ENCODE results near the gene MIB1. TPM values are rescaled to one million over a fixed set of nuclear protein-coding genes. Genes with fewer than 3 reads are reported as not detected.
A peak's percentile ranks its signal among the peaks of the same experiment; 100 is the strongest.
"Not testable (repeated sequence)": the region's sequence is repeated elsewhere in the genome, so short reads cannot be mapped to it uniquely, and the experiment has no call there.

MIB1 gene
- total RNA-seq = 16.4 TPM

GRCh38 chr18:21740538-21741311 lies at the start of gene MIB1:
MIB1 (plus strand) TSS chr18:21740792; CDS start chr18:21741584, 792 bp downstream.
- ATAC-seq (peak; percentile 96), DNase-seq (ENCODE audit: low spot score) (peak; percentile 99)

DNA sequence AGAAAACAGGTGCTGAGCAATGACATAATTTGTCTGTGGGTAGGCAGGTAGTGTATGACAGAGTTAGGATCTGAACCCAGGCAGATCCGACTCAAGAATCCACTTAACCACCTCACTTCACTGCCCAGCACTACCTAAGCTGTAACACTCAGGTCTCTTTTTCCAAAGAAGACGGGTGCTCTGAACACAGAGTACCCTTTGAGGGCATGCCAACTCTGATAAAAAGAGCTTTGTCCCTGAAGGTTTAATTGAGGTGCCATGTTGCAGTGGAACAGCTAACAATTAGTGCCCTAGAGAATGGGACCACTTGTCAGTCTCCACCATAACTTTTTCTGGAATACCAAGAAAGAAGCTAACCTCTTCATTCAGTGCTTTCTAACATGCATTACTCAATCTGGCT lies 47.3 kb upstream of the MIB1 start:
- no peak for DNase-seq (ENCODE audit: low spot score)
- no peak for ATAC-seq

- no peak for ATAC-seq
- no peak for DNase-seq (ENCODE audit: low spot score)
Observed at GRCh38 chr18:21700528-21701075, 40.0 kb upstream of the MIB1 start.

GRCh38 chr18:21701621-21702020 lies 39.0 kb upstream of the MIB1 start:
- no peak for DNase-seq (ENCODE audit: low spot score)
- ATAC-seq = no peak

DNA sequence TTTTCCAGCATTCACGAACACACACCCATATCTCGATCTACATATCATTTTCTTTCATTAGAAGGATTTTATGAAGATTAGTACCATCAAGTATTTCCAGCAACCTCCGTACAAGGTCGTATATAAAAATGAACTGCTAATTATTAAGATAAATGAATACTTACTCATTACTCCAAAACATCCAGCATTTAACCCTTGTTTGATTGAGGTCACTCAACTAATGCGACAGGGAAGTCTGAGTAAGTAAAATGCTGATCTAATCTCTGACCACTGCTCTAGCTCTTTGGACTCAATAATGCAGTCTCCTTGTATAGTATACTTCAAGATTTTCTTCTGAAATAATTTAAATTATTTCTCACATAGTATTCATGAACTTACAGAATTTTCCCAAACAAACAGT lies 38.0 kb upstream of the MIB1 start:
- ATAC-seq (no peak), DNase-seq (ENCODE audit: low spot score) (no peak)

GRCh38 chr18:21703241-21703820 lies 37.3 kb upstream of the MIB1 start:
- ATAC-seq (peak; percentile 2), DNase-seq (ENCODE audit: low spot score) (no peak)

- DNase-seq (ENCODE audit: low spot score) (peak; percentile 97), ATAC-seq (peak; percentile 95)
Observed at GRCh38 chr18:21704603-21705364, 35.8 kb upstream of the MIB1 start, which contains the start of gene ABHD3. ABHD3 (minus strand) TSS chr18:21704774; CDS start chr18:21704665, 109 bp downstream.

- DNase-seq (ENCODE audit: low spot score) (no peak), ATAC-seq (no peak)
Observed at GRCh38 chr18:21706386-21706865, 34.2 kb upstream of the MIB1 start.

- not testable (repeated sequence) for ATAC-seq; DNase-seq (ENCODE audit: low spot score)
Observed at GRCh38 chr18:21707130-21707529, 33.5 kb upstream of the MIB1 start.

DNA sequence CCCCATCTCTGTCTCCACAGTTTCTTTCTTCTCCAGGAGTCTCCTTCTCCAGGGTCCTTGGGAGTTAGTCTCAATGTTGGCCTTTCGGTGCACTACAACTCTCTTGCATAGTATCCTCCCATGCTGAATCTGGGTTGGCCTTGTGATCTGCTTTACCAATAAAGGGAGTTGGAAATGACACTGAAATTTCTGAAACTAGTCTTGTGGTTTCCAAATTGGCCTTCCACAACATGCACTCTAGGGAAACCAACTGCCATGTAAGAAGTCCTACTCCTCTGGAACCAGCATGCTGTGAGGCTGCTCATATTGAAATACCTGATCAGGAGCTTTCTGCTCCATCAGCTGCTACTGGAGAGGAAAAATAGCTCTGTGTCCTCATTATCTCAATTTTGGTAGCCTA lies 26.1 kb upstream of the MIB1 start:
- DNase-seq (ENCODE audit: low spot score) (no peak), ATAC-seq (no peak)

GRCh38 chr18:21722687-21723086 lies 17.9 kb upstream of the MIB1 start:
- DNase-seq (ENCODE audit: low spot score) = no peak
- ATAC-seq = no peak

- no peak for DNase-seq (ENCODE audit: low spot score)
- ATAC-seq = no peak
Observed at GRCh38 chr18:21725201-21725600, 15.4 kb upstream of the MIB1 start.

DNA sequence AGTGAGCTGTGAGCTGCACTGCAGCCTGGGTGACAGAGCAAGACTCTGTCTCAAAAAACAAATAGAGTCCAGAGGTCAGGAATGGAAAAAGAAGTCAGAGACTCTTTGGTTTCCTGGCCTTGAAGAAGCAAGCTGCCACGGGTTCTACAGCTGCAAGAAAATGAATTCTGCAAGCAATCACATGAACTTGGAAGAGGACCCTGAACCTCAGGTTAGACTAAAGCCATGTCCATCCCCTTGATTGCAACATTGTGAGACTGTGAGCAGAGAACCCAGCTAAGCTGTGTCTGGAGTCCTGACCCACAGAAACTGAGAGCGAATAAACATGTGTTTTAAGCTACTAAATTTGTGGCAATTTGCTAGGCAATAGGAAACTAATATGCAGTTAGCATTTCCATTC lies 12.9 kb upstream of the MIB1 start:
- ATAC-seq = peak; percentile 85
- no peak for DNase-seq (ENCODE audit: low spot score)

DNA sequence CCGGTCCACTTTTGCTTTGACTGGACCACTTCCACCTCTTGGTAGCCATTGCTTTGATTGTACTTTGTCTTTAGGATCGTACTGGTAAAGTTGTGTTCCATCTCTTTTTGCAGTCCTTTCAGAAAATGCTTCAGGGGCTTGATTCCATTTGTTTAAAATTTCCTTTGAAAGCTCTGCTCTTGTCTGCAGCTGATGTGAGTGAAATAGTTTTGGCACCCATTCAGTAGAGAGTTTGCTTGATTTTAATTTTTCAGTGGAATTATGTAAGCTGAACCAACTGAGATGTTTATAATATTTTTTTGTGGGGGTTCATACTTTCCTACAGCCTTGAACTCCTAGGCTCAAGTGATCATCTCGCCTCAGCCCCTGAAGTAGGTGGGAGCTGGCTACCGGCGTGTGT lies 7.6 kb upstream of the MIB1 start:
- ATAC-seq (no peak), DNase-seq (ENCODE audit: low spot score) (no peak)

GRCh38 chr18:21735452-21736015 lies 5.1 kb upstream of the MIB1 start:
- ATAC-seq (no peak), DNase-seq (ENCODE audit: low spot score) (no peak)

- DNase-seq (ENCODE audit: low spot score); ATAC-seq: not testable (repeated sequence)
Observed at GRCh38 chr18:21736926-21737325, 3.7 kb upstream of the MIB1 start.

DNA sequence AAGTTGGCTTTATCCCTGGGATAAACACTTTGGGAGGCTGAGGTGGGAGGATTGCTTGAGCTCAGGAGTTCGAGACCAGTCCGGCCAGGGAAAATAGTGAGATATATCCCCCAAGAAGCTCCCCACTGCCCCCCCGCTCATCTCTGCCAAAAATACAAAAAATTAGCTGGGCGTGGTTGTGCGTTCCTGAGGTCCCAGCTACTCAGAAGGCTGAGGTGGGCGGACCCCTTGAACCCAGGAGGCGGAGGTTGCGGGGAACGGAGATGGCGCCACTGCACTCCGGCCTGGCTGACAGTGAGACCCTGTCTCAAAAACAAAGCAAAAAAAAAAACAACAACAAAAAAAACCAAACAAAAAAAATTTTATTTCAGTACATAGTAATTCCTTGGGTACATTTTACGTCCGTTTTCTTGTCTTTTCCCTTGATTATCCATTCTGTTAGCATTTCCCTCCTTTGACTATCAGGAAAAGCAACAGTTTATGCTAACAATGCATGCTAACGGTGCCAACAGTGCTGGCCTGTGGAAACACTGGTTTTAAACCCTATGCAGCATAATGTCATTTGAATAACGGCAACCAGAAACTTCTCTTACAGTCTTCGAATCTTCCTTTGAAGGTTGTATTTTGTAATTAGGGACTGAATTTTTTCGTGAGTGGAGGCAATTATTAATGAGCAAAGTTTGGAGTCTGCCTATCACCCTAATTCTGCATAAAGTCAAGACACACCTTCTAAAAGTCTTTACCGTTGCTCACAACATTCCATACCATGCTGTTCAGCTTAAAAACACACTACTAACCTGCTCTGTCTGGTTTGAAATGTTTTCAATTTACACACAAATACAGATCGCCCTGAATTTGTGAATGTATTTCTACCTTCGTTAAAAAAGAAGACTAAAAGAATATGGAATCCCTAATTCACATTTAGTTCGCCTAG lies 721 bp upstream of the MIB1 start:
- ATAC-seq (peak; percentile 6), DNase-seq (ENCODE audit: low spot score) (no peak)

- DNase-seq (ENCODE audit: low spot score) (no peak), ATAC-seq (no peak)
Observed at GRCh38 chr18:21741312-21741561, 645 bp downstream of the MIB1 start.

GRCh38 chr18:21741562-21742314 lies 1.1 kb downstream of the MIB1 start:
- ATAC-seq (peak; percentile 0), DNase-seq (ENCODE audit: low spot score) (peak; percentile 53)
